ENCODE measurements around the gene TOX3. TPM values are rescaled to one million over a fixed set of nuclear protein-coding genes. Genes with fewer than 3 reads are reported as not detected.

TOX3 gene
- total RNA-seq, 1 experiment from 2014 or later, result 20.2 TPM

DNA sequence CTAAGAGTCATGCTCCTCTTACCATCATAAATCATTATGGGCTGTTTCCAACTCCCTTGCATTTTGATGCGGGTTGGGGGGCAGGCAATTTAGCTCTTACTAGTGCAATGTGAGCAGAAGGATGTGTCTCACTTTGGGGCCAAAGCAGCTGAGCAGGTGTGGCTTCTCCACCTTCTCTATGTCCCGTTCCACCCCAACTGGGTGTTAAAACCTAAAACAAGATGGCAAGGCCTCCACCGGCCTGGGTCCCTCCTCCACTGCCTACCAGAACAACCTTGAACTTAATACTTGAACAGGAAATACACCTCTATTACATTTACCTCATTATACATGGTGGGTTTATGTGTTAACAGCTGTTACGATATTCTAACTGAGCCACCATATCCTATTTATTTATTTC lies 52.8 kb downstream of the TOX3 start:
- DNase-seq, result no peak
- Histone ChIP-seq H3K27me3 (ENCODE audit: insufficient read depth, low read length) (no peaks in the 10 kb centered on the region), H2AK5ac (ENCODE audit: insufficient read length, low read length) (no peak overlapping the region), H3K23ac (ENCODE audit: insufficient read length, low read depth, low read length) (no peak overlapping the region), H3K79me1 (ENCODE audit: insufficient read depth, low read depth, low read length, poor library complexity, severe bottlenecking) (peaks cover 2% of the 10 kb centered on the region), H2BK12ac (ENCODE audit: insufficient read length, low read depth, low read length) (no peak overlapping the region), H3K9ac (ENCODE audit: extremely low read depth, insufficient read length, low read length) (no peak overlapping the region), H3K4me1 (ENCODE audit: insufficient read depth, low read length) (peaks cover 2% of the 10 kb centered on the region), H3K27ac (ENCODE audit: insufficient read length, low read depth, low read length) (no peak overlapping the region), H2AFZ (ENCODE audit: low read length) (no peak overlapping the region), H4K20me1 (ENCODE audit: control insufficient read depth, insufficient read depth, insufficient read length) (no peaks in the 10 kb centered on the region), H2BK5ac (ENCODE audit: insufficient read length, low read length) (no peak overlapping the region), H3K79me2 (ENCODE audit: insufficient read depth, low read length) (peaks cover 2% of the 10 kb centered on the region; the same call in 1 of the 2 replicates), H4K8ac (replicated peaks; ENCODE audit: insufficient read length, low read depth, low read length) (no peak overlapping the region), H3K56ac (ENCODE audit: insufficient read length, low read depth, low read length) (no peak overlapping the region), H3K18ac (ENCODE audit: insufficient read length, low read depth, low read length) (no peak overlapping the region), H3K23me2 (ENCODE audit: insufficient read length, low read depth, low read length, poor library complexity, severe bottlenecking) (no peaks in the 10 kb centered on the region), H3T11ph (ENCODE audit: low read length) (no peak overlapping the region), H3K4ac (ENCODE audit: low read depth, low read length) (no peak overlapping the region), H4K5ac (ENCODE audit: insufficient read length, low read depth, low read length) (no peak overlapping the region), H2BK20ac (ENCODE audit: low read depth, low read length, poor library complexity, severe bottlenecking) (no peak overlapping the region), H2BK120ac (ENCODE audit: low read depth, low read length, poor library complexity, severe bottlenecking) (no peak overlapping the region), H3K9me3 (ENCODE audit: control insufficient read depth, low read depth, low read length) (no peaks in the 10 kb centered on the region), H3K14ac (ENCODE audit: insufficient read depth, low read length) (no peak overlapping the region), H2BK15ac (ENCODE audit: low read depth, low read length) (no peak overlapping the region), H3K4me2 (ENCODE audit: insufficient read depth, insufficient read length, low read length) (no peak overlapping the region), H4K91ac (ENCODE audit: insufficient read length, low read depth, low read length) (no peak overlapping the region)
- TF ChIP-seq, protein P1, sequence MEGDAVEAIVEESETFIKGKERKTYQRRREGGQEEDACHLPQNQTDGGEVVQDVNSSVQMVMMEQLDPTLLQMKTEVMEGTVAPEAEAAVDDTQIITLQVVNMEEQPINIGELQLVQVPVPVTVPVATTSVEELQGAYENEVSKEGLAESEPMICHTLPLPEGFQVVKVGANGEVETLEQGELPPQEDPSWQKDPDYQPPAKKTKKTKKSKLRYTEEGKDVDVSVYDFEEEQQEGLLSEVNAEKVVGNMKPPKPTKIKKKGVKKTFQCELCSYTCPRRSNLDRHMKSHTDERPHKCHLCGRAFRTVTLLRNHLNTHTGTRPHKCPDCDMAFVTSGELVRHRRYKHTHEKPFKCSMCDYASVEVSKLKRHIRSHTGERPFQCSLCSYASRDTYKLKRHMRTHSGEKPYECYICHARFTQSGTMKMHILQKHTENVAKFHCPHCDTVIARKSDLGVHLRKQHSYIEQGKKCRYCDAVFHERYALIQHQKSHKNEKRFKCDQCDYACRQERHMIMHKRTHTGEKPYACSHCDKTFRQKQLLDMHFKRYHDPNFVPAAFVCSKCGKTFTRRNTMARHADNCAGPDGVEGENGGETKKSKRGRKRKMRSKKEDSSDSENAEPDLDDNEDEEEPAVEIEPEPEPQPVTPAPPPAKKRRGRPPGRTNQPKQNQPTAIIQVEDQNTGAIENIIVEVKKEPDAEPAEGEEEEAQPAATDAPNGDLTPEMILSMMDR (conservative IDR thresholded peaks at IDR 0.05), result no peak
- no CpG with 5 or more reads among the region's 4 CpGs for WGBS (ENCODE audit: extremely low coverage, insufficient read length, low lambda C conversion rate)
- H3K36me3 Mint-ChIP-seq (ENCODE audit: insufficient read depth in 1 of 3, low read depth in 3 of 3), result peaks cover 6 to 15% (median 6%) of the 10 kb centered on the region in 3 experiments; a peak in 6 of 7 replicates
- no peaks in the 10 kb centered on the region for H3K27me3 Mint-ChIP-seq (ENCODE audit: low read depth)
- peak overlapping the region in 2 of 3 experiments; percentile 29; a peak in 1 of 7 replicates for H3K27ac Mint-ChIP-seq
- H3K4me1 Mint-ChIP-seq, result peaks cover 38 to 58% of the 10 kb centered on the region in 2 experiments
- H3K4me3 Mint-ChIP-seq, result no peak overlapping the region
- no peaks in the 10 kb centered on the region for H3K9me3 Mint-ChIP-seq

Measured in H9 (cell line).